GM12801 (cell line): ENCODE results near the gene MXRA7.

Experiments used
- CTCF ChIP-seq: IDR thresholded peaks from one replicate; pipeline ENCODE4 v1.5.1; 2011; ENCODE audit warnings: control low read depth; ENCODE audit not compliant: insufficient read length; ENCODE audit errors: extremely low read depth

Gene MXRA7

GRCh38 chr17:76715496-76715830 lies 4.7 kb upstream of the MXRA7 start:
- TF ChIP-seq CTCF: no peak

GRCh38 chr17:76714822-76715495 lies 4.2 kb upstream of the MXRA7 start:
- TF ChIP-seq CTCF: no peak

DNA sequence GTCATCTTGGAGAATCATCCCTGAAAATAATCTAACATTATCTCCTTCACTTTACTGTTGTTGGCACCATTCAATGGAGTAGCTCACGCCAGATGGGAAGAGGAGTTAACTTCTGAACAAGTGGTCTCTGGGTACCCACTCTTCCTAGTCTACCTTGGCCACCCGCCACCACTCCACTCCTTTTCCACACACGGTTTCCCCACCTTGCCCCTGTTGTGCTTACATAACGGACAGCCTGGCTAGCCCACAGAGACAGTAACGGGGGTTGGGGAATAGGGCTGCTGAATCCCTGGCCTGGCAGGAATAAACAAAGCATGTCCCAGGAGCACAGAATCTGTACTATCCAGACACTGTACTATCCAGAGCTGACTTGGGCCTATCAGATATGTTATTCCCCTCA lies 3.6 kb upstream of the MXRA7 start:
- TF ChIP-seq CTCF: no peak

- TF ChIP-seq CTCF: no peak
Measured at GRCh38 chr17:76713765-76714164, 3.0 kb upstream of the MXRA7 start.

DNA sequence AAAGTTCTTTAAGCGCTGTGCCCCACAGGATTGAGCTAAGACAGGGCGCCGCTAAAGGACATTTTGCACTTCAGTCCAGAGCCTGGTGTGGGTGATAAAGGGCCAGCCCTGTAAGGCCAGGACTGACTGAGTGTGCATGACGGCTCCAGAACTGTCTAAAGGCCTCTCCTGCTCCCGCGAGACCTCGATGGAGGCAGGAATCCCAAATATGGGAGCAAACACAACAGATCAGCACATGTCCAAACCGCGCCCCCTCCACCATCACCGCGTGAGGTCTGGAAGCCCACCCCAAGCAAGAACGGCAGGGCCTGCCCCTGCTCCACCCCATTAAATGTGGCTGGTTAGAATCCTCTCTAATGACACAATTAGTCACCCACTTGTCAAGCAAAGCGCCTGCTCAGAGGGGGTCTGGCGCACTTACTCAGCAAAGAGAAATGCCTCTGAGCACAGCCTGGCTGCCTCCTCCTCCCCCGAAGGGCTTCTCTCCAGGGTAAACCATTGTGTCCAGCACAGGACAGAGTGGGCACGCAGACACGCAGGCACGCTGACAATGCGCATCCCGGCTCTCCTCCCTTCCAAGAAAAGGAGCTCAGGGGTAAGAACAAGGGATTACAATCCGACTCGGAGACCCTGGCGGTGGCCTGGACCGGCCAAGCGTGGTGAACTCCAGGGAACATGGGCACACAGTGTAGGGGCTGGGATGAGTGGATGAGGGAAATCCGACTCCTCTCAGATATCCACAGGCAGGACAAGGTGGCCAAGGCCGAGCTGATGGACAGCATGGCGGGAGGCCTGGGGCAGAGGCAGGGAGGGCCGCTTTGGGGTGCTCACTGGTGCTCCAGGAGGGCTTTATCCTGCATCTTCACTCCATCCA lies 1.5 kb downstream of the MXRA7 start:
- no peak for TF ChIP-seq CTCF

DNA sequence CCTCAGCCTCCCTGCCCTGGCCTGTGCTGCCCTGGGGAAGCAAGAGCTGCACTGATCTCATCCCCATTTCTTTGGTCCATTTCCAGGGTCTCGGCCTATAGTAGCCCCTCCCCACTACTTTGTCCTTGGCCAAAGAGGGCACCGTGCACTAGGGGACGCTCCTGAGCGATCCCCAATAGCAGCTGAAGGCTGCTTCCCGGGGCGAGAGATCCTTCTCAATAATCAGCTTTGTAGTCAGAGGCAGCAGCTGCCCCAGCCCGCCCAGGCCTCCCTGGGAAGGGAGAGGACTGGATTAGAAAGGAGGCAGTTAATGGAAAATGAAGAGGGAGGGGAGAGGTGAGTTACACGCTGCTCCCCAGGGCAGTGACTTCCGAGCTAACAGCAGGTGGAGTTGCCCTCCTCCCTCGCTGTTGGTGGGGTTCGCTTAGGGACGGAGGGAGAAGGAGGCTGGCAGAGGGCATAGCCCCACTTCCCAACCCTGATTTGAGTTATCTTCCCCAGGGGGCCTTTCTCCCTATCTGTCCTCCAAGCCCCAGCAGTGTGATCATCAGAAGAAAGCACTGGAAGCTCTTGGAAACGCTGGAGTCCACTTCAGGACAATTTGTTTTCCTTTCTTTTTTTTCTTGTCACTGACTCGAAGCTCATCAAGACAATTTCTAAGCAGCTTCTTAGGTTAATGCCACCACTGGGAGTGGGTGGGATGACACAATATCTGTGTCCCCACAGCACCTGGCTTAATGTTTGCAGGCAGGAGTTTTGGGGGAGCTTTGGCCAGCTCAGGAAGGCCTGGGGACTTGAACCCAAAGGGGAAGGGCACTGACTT lies 2.6 kb downstream of the MXRA7 start:
- no peak for TF ChIP-seq CTCF

DNA sequence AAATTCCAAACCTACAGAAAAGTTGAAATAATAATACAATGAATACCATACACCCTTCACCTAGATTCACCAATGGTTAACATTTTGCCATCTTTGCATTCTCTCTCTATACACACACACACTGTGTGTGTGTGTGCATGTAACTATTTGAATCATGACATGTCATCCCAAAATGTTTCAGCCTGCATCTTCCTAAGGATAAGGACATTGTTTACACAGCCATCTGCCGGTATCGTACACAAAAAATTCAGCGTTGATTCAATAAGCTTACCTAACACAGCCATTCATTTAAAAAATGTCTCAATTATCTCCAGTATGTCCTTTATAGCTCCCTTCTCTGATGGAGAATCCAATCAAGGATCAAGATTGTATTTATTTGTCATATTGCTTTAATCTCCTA lies 3.9 kb downstream of the MXRA7 start:
- TF ChIP-seq CTCF: no peak
